ENCODE measurements around the gene PPP1R26. TPM values are rescaled to one million over a fixed set of nuclear protein-coding genes. Genes with fewer than 3 reads are reported as not detected.

Gene PPP1R26
- polyA plus RNA-seq, 3 donors, result 0.56 to 4.7 (median 0.60) TPM

- Mint-ChIP-seq H3K27ac (no peak overlapping the region), H3K27me3 (ENCODE audit: low read depth in 3 of 3) (peaks cover 3 to 21% (median 11%) of the 10 kb centered on the region in 3 donors), H3K36me3 (no peaks in the 10 kb centered on the region), H3K4me3 (no peak overlapping the region), H3K9me3 (peaks cover 0 to 8% (median 2%) of the 10 kb centered on the region in 7 donors), H3K4me1 (no peaks in the 10 kb centered on the region)
- Histone ChIP-seq H3K9ac (ENCODE audit: insufficient read depth, low read length, poor library complexity, severe bottlenecking) (no peak overlapping the region), H4K20me1 (ENCODE audit: insufficient read depth, low read length) (no peaks in the 10 kb centered on the region), H3K27me3 (ENCODE audit: control insufficient read depth in 2 of 2, insufficient read depth in 2 of 2, low read length in 2 of 2) (peaks cover 0 to 3% of the 10 kb centered on the region in 2 donors), H3K4me2 (replicated peaks; ENCODE audit: extremely low read depth, low read length, poor library complexity, severe bottlenecking) (no peak overlapping the region), H3K79me2 (ENCODE audit: insufficient read depth, low read length) (no peaks in the 10 kb centered on the region), H3K4me3 (replicated peaks in 1 of 3; ENCODE audit: low read depth in 2 of 3, low read length in 3 of 3) (no peak overlapping the region), H3K36me3 (replicated peaks in 1 of 2; ENCODE audit: control insufficient read depth in 1 of 2, insufficient read depth in 2 of 2, low read length in 2 of 2) (no peaks in the 10 kb centered on the region), H3K9me3 (replicated peaks in 1 of 2; ENCODE audit: control insufficient read depth in 1 of 2, insufficient read depth in 1 of 2, low read length in 2 of 2) (no peaks in the 10 kb centered on the region), H3K4me1 (ENCODE audit: control insufficient read depth in 1 of 2, insufficient read depth in 2 of 2, low read length in 2 of 2) (no peaks in the 10 kb centered on the region), H2AFZ (ENCODE audit: insufficient read depth, low read depth, low read length, poor library complexity, severe bottlenecking) (no peak overlapping the region), H3K27ac (ENCODE audit: low read depth in 1 of 2, low read length in 2 of 2) (no peak overlapping the region)
- intact Hi-C loops (cut with micrococcal nuclease), result no loop called here
- 74% methylated on average over 3 of the region's 5 CpGs for WGBS (ENCODE audit: insufficient coverage)
- TF ChIP-seq CTCF (IDR thresholded peaks at IDR 0.05), result no peak
- DNase-seq, result no peak
Measured at GRCh38 chr9:135530146-135530545, 50.6 kb downstream of the PPP1R26 start.

- Histone ChIP-seq H3K9me3 (replicated peaks in 1 of 2; ENCODE audit: control insufficient read depth in 1 of 2, insufficient read depth in 1 of 2, low read length in 2 of 2) (no peaks in the 10 kb centered on the region), H4K20me1 (ENCODE audit: insufficient read depth, low read length) (no peaks in the 10 kb centered on the region), H3K79me2 (ENCODE audit: insufficient read depth, low read length) (no peaks in the 10 kb centered on the region), H3K9ac (ENCODE audit: insufficient read depth, low read length, poor library complexity, severe bottlenecking) (no peak overlapping the region), H3K4me1 (ENCODE audit: control insufficient read depth in 1 of 2, insufficient read depth in 2 of 2, low read length in 2 of 2) (no peaks in the 10 kb centered on the region), H3K36me3 (replicated peaks in 1 of 2; ENCODE audit: control insufficient read depth in 1 of 2, insufficient read depth in 2 of 2, low read length in 2 of 2) (no peaks in the 10 kb centered on the region), H3K27ac (ENCODE audit: low read depth in 1 of 2, low read length in 2 of 2) (no peak overlapping the region), H3K4me2 (replicated peaks; ENCODE audit: extremely low read depth, low read length, poor library complexity, severe bottlenecking) (no peak overlapping the region), H3K27me3 (ENCODE audit: control insufficient read depth in 2 of 2, insufficient read depth in 2 of 2, low read length in 2 of 2) (peaks cover 0 to 3% of the 10 kb centered on the region in 2 donors), H2AFZ (ENCODE audit: insufficient read depth, low read depth, low read length, poor library complexity, severe bottlenecking) (no peak overlapping the region), H3K4me3 (replicated peaks in 1 of 3; ENCODE audit: low read depth in 2 of 3, low read length in 3 of 3) (no peak overlapping the region)
- Mint-ChIP-seq H3K4me3 (no peak overlapping the region), H3K27ac (no peak overlapping the region), H3K9me3 (peaks cover 0 to 8% (median 2%) of the 10 kb centered on the region in 7 donors), H3K27me3 (ENCODE audit: low read depth in 3 of 3) (peaks cover 3 to 21% (median 8%) of the 10 kb centered on the region in 3 donors), H3K4me1 (no peaks in the 10 kb centered on the region), H3K36me3 (no peaks in the 10 kb centered on the region)
- intact Hi-C loops (cut with micrococcal nuclease), result no loop called here
- DNase-seq, result no peak
- TF ChIP-seq CTCF (IDR thresholded peaks at IDR 0.05), result no peak
- WGBS (ENCODE audit: insufficient coverage), result 91% methylated on average over 10 of the region's 10 CpGs
Measured at GRCh38 chr9:135531096-135531495, 51.5 kb downstream of the PPP1R26 start.

All from CD14-positive monocyte (primary cell).